ENCODE results near the gene EVA1C.
"Not testable (repeated sequence)": the region's sequence is repeated elsewhere in the genome, so short reads cannot be mapped to it uniquely, and the experiment has no call there.

The EVA1C gene

GRCh38 chr21:32559006-32559610 lies 146.6 kb downstream of the EVA1C start:
- in situ Hi-C loops (cut with MboI; ENCODE audit: low pct_unique_long_range_greater_than_20kb, low sequenced_read_pairs, unreplicated experiment): no loop called here
- no peak for TF ChIP-seq CTCF (IDR thresholded peaks at IDR 0.05; ENCODE audit: extremely low read depth, insufficient read depth, missing control alignments)
- DNase-seq (ENCODE audit: low spot score): no peak

DNA sequence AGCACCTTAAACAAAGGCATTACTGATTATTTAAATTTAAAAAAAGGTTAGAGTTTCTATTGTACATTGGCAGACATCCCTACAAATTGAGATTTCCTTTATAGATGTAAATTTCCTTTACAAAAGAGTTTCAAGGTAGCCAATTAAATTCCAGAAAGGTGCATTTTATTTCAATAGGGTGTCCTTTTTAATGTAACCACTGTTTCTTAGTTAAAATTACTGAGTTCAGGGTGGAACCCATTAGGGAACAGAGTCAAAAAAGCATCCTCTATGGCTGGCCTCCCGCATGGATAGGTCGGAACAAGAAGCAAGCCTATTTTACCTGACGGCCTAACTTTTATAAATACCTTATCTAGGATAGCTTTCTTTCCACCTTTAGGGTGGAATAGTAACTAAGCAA lies 148.4 kb downstream of the EVA1C start:
- TF ChIP-seq CTCF (IDR thresholded peaks at IDR 0.05; ENCODE audit: extremely low read depth, insufficient read depth, missing control alignments): no peak
- in situ Hi-C loops (cut with MboI; ENCODE audit: low pct_unique_long_range_greater_than_20kb, low sequenced_read_pairs, unreplicated experiment): no loop called here
- no peak for DNase-seq (ENCODE audit: low spot score)

DNA sequence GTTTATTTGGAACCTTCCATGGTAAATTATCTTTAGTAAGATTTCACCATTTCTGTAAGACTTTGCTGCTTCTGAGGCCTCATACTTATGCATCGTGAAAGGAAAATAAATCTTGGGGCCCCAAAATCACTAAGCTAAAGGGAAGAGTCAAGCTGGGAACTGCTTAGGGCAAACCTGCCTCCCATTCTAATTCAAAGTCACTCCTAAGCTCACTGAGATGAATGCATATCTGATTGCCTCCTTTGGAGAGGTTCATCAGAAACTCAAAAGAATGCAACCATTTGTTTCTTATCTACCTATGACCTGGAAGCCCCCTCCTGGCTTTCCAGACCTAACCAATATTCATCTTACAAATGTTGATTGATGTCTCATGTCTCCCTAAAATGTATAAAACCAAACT lies 149.0 kb downstream of the EVA1C start:
- DNase-seq (ENCODE audit: low spot score); in situ Hi-C loops (cut with MboI; ENCODE audit: low pct_unique_long_range_greater_than_20kb, low sequenced_read_pairs, unreplicated experiment): not testable (repeated sequence)

DNA sequence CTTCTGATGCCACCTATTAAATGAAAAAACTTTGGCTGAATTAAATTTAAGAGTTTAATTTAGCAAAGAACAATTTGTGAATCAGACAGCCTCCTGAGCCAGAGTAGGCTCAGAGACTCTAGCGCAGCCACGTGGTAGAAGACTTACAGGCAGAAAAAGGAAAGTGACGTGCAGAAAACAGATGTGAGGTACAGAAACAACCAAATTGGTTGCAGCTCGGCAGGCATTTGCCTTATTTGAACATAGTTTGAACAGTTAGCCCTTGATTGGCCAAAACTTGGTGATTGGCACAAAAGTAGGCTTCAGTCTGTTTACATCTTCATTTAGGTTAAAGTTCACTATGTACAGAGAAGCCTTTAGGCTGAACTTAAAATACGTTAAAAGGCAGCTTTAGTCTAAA lies 149.9 kb downstream of the EVA1C start:
- in situ Hi-C loops (cut with MboI; ENCODE audit: low pct_unique_long_range_greater_than_20kb, low sequenced_read_pairs, unreplicated experiment): no loop called here
- no peak for TF ChIP-seq CTCF (IDR thresholded peaks at IDR 0.05; ENCODE audit: extremely low read depth, insufficient read depth, missing control alignments)
- DNase-seq (ENCODE audit: low spot score): no peak

DNA sequence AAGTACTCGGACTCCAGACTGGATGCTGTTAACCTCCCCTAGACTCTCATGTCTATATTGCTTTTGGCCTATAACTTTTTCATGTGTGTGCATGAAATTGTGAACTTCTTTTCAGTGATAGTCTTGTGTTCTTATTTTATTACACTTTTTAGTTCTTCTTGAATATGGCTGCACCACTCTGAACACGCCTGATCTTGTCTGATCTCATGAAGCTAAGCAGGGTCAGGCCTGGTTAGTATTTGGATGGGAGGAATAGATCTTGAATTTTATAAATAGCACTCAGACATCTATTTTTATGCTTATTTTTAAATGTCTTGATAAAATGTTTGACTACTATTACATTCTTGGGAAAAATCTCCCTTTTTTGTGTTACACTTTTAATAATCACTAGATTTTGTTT lies 150.4 kb downstream of the EVA1C start:
- no peak for DNase-seq (ENCODE audit: low spot score)
- TF ChIP-seq CTCF (IDR thresholded peaks at IDR 0.05; ENCODE audit: extremely low read depth, insufficient read depth, missing control alignments): no peak
- in situ Hi-C loops (cut with MboI; ENCODE audit: low pct_unique_long_range_greater_than_20kb, low sequenced_read_pairs, unreplicated experiment): no loop called here

Measured in GM13977 (cell line).